H9 (cell line): Measurements from ENCODE around the gene INPP5B. TPM values are rescaled to one million over a fixed set of nuclear protein-coding genes. Genes with fewer than 3 reads are reported as not detected.

Source experiments
- DNase-seq: peaks from one replicate; pipeline ENCODE4 v3.0.0-alpha.2; 2017
- H2AFZ ChIP-seq: one replicate; pipeline ENCODE4 v1.6.1; 2013; ENCODE audit warnings: mild to moderate bottlenecking, low read length, control low read depth, moderate library complexity
- H2AK5ac ChIP-seq: 2 replicates; pipeline ENCODE4 v1.6.1; 2013; ENCODE audit warnings: low read length, control low read depth, mixed read lengths; ENCODE audit not compliant: insufficient read length
- H2BK120ac ChIP-seq: one replicate; pipeline ENCODE4 v1.6.1; 2013; ENCODE audit warnings: low read depth, mild to moderate bottlenecking, low read length, control low read depth, inconsistent platforms; ENCODE audit not compliant: poor library complexity, severe bottlenecking
- H2BK12ac ChIP-seq: 2 replicates; pipeline ENCODE4 v1.6.1; 2013; ENCODE audit warnings: low read length, control low read depth, mixed read lengths, low read depth; ENCODE audit not compliant: insufficient read length
- H2BK15ac ChIP-seq: 2 replicates; pipeline ENCODE4 v1.6.1; 2013; ENCODE audit warnings: low read depth, low read length, control low read depth
- H2BK20ac ChIP-seq: one replicate; pipeline ENCODE4 v1.6.1; 2013; ENCODE audit warnings: low read depth, mild to moderate bottlenecking, low read length, control low read depth, inconsistent platforms; ENCODE audit not compliant: poor library complexity, severe bottlenecking
- H2BK5ac ChIP-seq: 2 replicates; pipeline ENCODE4 v1.6.1; 2013; ENCODE audit warnings: low read length, control low read depth, mixed read lengths; ENCODE audit not compliant: insufficient read length
- H3K14ac ChIP-seq: 2 replicates; pipeline ENCODE4 v1.6.1; 2013; ENCODE audit warnings: low read length, control low read depth; ENCODE audit not compliant: insufficient read depth
- H3K18ac ChIP-seq: 2 replicates; pipeline ENCODE4 v1.6.1; 2013; ENCODE audit warnings: low read depth, mild to moderate bottlenecking, mixed read lengths, low read length, control low read depth; ENCODE audit not compliant: insufficient read length
- H3K23ac ChIP-seq: 2 replicates; pipeline ENCODE4 v1.6.1; 2013; ENCODE audit warnings: low read length, control low read depth, mixed read lengths, low read depth; ENCODE audit not compliant: insufficient read length
- H3K23me2 ChIP-seq: 2 replicates; pipeline ENCODE4 v1.6.1; 2013; ENCODE audit warnings: low read depth, mild to moderate bottlenecking, mixed read lengths, low read length, control low read depth; ENCODE audit not compliant: insufficient read length, poor library complexity, severe bottlenecking
- H3K27ac ChIP-seq: 2 replicates; pipeline ENCODE4 v1.5.1; 2013; ENCODE audit warnings: low read length, control low read depth, mixed read lengths, low read depth; ENCODE audit not compliant: insufficient read length
- H3K27me3 ChIP-seq: 2 replicates; pipeline ENCODE4 v1.6.1; 2013; ENCODE audit warnings: low read length, control low read depth, inconsistent platforms; ENCODE audit not compliant: insufficient read depth
- H3K4ac ChIP-seq: 2 replicates; pipeline ENCODE4 v1.6.1; 2013; ENCODE audit warnings: low read depth, mild to moderate bottlenecking, control low read depth, inconsistent platforms, low read length, moderate library complexity
- H3K4me1 ChIP-seq: 2 replicates; pipeline ENCODE4 v1.6.1; 2013; ENCODE audit warnings: low read length, control low read depth, inconsistent platforms; ENCODE audit not compliant: insufficient read depth
- H3K4me2 ChIP-seq: 2 replicates; pipeline ENCODE4 v1.6.1; 2013; ENCODE audit warnings: low read length, control low read depth, mixed read lengths; ENCODE audit not compliant: insufficient read length, insufficient read depth
- H3K56ac ChIP-seq: 2 replicates; pipeline ENCODE4 v1.6.1; 2013; ENCODE audit warnings: low read depth, mild to moderate bottlenecking, mixed read lengths, low read length, control low read depth; ENCODE audit not compliant: insufficient read length
- H3K79me1 ChIP-seq: 2 replicates; pipeline ENCODE4 v1.6.1; 2013; ENCODE audit warnings: low read depth, mild to moderate bottlenecking, moderate library complexity, low read length, control low read depth, inconsistent platforms; ENCODE audit not compliant: insufficient read depth, poor library complexity, severe bottlenecking
- H3K79me2 ChIP-seq: 2 replicates; pipeline ENCODE4 v1.6.1; 2013; ENCODE audit warnings: low read length, control low read depth, inconsistent platforms; ENCODE audit not compliant: insufficient read depth
- H3K9ac ChIP-seq: 2 replicates; pipeline ENCODE4 v1.6.1; 2013; ENCODE audit warnings: low read length, control low read depth, mixed read lengths; ENCODE audit not compliant: insufficient read length; ENCODE audit errors: extremely low read depth
- H3K9me3 ChIP-seq: one replicate; pipeline ENCODE4 v1.6.1; 2013; ENCODE audit warnings: low read depth, low read length, inconsistent platforms; ENCODE audit not compliant: control insufficient read depth
- H3T11ph ChIP-seq: one replicate; pipeline ENCODE4 v1.6.1; 2013; ENCODE audit warnings: mild to moderate bottlenecking, low read length, control low read depth, inconsistent platforms
- H4K20me1 ChIP-seq: one replicate; pipeline ENCODE4 v1.6.1; 2013; ENCODE audit not compliant: control insufficient read depth, insufficient read length, insufficient read depth
- H4K5ac ChIP-seq: 2 replicates; pipeline ENCODE4 v1.6.1; 2013; ENCODE audit warnings: low read depth, mild to moderate bottlenecking, mixed read lengths, low read length, control low read depth; ENCODE audit not compliant: insufficient read length
- H4K8ac ChIP-seq: replicated peaks from 2 replicates; pipeline ENCODE4 v1.6.1; 2013; ENCODE audit warnings: low read length, control low read depth, mixed read lengths, low read depth; ENCODE audit not compliant: insufficient read length
- H4K91ac ChIP-seq: 2 replicates; pipeline ENCODE4 v1.6.1; 2013; ENCODE audit warnings: low read depth, mild to moderate bottlenecking, moderate library complexity, mixed read lengths, low read length, control low read depth; ENCODE audit not compliant: insufficient read length
- H3K27ac Mint-ChIP-seq, 3 experiments: 2 replicates in 2 of 3; 3 replicates in 1 of 3; pipeline ENCODE4 v1.8.0; 2020 to 2021; ENCODE audit warnings: mixed read lengths in 3 of 3, mild to moderate bottlenecking in 1 of 3, moderate library complexity in 1 of 3
- H3K27me3 Mint-ChIP-seq: 2 replicates; pipeline ENCODE4 v1.8.0; 2021; ENCODE audit warnings: low read depth, mild to moderate bottlenecking, moderate library complexity, mixed read lengths
- H3K36me3 Mint-ChIP-seq, 3 experiments: 2 replicates in 2 of 3; 3 replicates in 1 of 3; pipeline ENCODE4 v1.8.0; 2020 to 2021; ENCODE audit warnings: low read depth in 3 of 3, mixed read lengths in 3 of 3; ENCODE audit not compliant: insufficient read depth in 1 of 3
- H3K4me1 Mint-ChIP-seq, 2 experiments: 2 replicates each; pipeline ENCODE4 v1.8.0; 2020; ENCODE audit warnings: mixed read lengths in 2 of 2
- H3K4me3 Mint-ChIP-seq, 2 experiments: 2 replicates in 1 of 2; 3 replicates in 1 of 2; pipeline ENCODE4 v1.8.0; 2020 to 2021; ENCODE audit warnings: mild to moderate bottlenecking in 2 of 2, mixed read lengths in 2 of 2, moderate library complexity in 1 of 2
- H3K9me3 Mint-ChIP-seq, 2 experiments: 2 replicates in 1 of 2; 3 replicates in 1 of 2; pipeline ENCODE4 v1.8.0; 2020; ENCODE audit warnings: mild to moderate bottlenecking in 2 of 2, mixed read lengths in 2 of 2, moderate library complexity in 1 of 2
- WGBS: extraction: QIAGEN DNeasy Blood & Tissue Kit; methylation state at CpG from one replicate; pipeline ENCODE4 v1.1.7; 2013; ENCODE audit warnings: missing lambda C conversion rate, low lambda C conversion rate, mixed read lengths; ENCODE audit not compliant: insufficient read length; ENCODE audit errors: extremely low coverage; 5-methylcytosine and 5-hydroxymethylcytosine counted together
- total RNA-seq: library from RNA; stranded (reverse); gene quantifications from 2 replicates; pipeline ENCODE4 v1.2.1, GENCODE V29; 2021
- TF ChIP-seq, protein P1 (sequence below): fragments of 200-600 bp; sonication (generic); conservative IDR thresholded peaks from 3 replicates; pipeline ENCODE4 v1.8.0; 2021; ENCODE audit warnings: antibody characterized with exemption, mild to moderate bottlenecking

The INPP5B gene
- total RNA-seq, 1 experiment from 2014 or later: 28.2 TPM

DNA sequence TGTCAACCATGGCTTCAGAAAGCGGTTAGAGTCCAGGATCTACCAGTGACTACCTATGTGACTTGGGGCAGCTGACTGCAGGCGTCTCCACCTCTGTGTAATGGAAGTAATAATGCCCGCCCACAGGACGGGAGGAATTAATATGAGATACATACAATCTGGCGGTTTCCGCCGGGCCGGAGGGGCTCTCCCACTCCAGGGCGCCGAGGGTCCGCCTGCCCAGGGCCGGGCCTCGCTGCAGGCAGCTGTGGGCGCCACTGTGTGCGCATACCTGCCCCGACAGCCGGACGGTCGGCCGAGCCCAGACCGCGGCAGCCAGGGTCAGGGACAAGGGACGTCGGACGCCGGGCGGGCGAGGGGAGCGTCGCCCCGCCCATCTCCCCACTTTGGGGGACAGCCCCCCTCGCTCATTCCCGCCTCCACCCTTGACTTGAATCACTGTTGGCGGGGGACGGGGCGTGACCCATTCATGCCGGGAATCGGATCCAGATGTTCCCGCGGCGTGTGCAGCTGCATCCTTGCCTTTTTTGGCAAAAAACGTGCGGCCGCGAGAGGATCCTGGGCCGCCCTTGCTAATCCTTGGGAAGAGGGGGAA is 49.0 kb upstream of the INPP5B start:
- Histone ChIP-seq H2AFZ (no peak overlapping the region), H2BK15ac (no peak overlapping the region), H4K20me1 (no peaks in the 10 kb centered on the region), H2BK20ac (no peak overlapping the region), H4K5ac (no peak overlapping the region), H3K27me3 (no peaks in the 10 kb centered on the region), H4K8ac (no peak overlapping the region), H3K27ac (no peak overlapping the region), H3K4me2 (peak overlapping the region; percentile 31), H3K56ac (no peak overlapping the region), H2BK5ac (no peak overlapping the region), H3K23ac (no peak overlapping the region), H3K9ac (peak overlapping the region; percentile 52), H3K4me1 (peaks cover 22% of the 10 kb centered on the region), H2AK5ac (no peak overlapping the region), H2BK120ac (peak overlapping the region; percentile 24), H3K79me1 (no peaks in the 10 kb centered on the region), H4K91ac (no peak overlapping the region), H2BK12ac (no peak overlapping the region), H3K23me2 (peaks cover 13% of the 10 kb centered on the region), H3K4ac (no peak overlapping the region; the same call in 1 of the 2 replicates), H3K9me3 (no peaks in the 10 kb centered on the region), H3T11ph (no peak overlapping the region), H3K14ac (peak overlapping the region; percentile 95), H3K79me2 (no peaks in the 10 kb centered on the region; the same call in 1 of the 2 replicates), H3K18ac (peak overlapping the region; percentile 84)
- no peaks in the 10 kb centered on the region for H3K27me3 Mint-ChIP-seq
- H3K36me3 Mint-ChIP-seq: peaks cover 17 to 35% (median 32%) of the 10 kb centered on the region in 3 experiments
- WGBS: no CpG with 5 or more reads among the region's 46 CpGs
- peak; percentile 87 for DNase-seq
- peak overlapping the region; percentile 65 to 80 for H3K4me3 Mint-ChIP-seq
- H3K4me1 Mint-ChIP-seq: peaks cover 28 to 36% of the 10 kb centered on the region in 2 experiments
- H3K27ac Mint-ChIP-seq: peak overlapping the region; percentile 70 to 94 (median 91); a peak in 5 of 7 replicates
- H3K9me3 Mint-ChIP-seq: no peaks in the 10 kb centered on the region
- TF ChIP-seq, protein P1, sequence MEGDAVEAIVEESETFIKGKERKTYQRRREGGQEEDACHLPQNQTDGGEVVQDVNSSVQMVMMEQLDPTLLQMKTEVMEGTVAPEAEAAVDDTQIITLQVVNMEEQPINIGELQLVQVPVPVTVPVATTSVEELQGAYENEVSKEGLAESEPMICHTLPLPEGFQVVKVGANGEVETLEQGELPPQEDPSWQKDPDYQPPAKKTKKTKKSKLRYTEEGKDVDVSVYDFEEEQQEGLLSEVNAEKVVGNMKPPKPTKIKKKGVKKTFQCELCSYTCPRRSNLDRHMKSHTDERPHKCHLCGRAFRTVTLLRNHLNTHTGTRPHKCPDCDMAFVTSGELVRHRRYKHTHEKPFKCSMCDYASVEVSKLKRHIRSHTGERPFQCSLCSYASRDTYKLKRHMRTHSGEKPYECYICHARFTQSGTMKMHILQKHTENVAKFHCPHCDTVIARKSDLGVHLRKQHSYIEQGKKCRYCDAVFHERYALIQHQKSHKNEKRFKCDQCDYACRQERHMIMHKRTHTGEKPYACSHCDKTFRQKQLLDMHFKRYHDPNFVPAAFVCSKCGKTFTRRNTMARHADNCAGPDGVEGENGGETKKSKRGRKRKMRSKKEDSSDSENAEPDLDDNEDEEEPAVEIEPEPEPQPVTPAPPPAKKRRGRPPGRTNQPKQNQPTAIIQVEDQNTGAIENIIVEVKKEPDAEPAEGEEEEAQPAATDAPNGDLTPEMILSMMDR: no peak
